CD14-positive monocyte (primary cell): ENCODE results near the gene NMT1. TPM values are rescaled to one million over a fixed set of nuclear protein-coding genes. Genes with fewer than 3 reads are reported as not detected.

Source experiments
- DNase-seq, 3 donors: peaks; one replicate each; pipeline ENCODE4 v3.0.0-alpha.2; 2011 to 2022
- H2AFZ ChIP-seq: 2 replicates; pipeline ENCODE4 v1.6.0; 2012; ENCODE audit warnings: mild to moderate bottlenecking, low read depth, low read length, inconsistent platforms; ENCODE audit not compliant: insufficient read depth, poor library complexity, severe bottlenecking
- H3K27ac ChIP-seq, 2 donors: 1 replicate in 1 of 2; 2 replicates in 1 of 2; pipeline ENCODE4 v1.5.1; 2012 to 2013; ENCODE audit warnings: low read length in 2 of 2, control low read depth in 1 of 2, inconsistent platforms in 1 of 2, low read depth in 1 of 2, mild to moderate bottlenecking in 1 of 2
- H3K27me3 ChIP-seq, 2 donors: one replicate each; pipeline versions ENCODE4 v1.6.0 to v1.6.1; 2011 to 2013; ENCODE audit warnings: low read length in 2 of 2; ENCODE audit not compliant: control insufficient read depth in 2 of 2, insufficient read depth in 2 of 2
- H3K36me3 ChIP-seq, 2 donors: replicated peaks in 1 of 2; 1 replicate in 1 of 2; 2 replicates in 1 of 2; pipeline versions ENCODE4 v1.5.1 to v1.6.1; 2012 to 2013; ENCODE audit warnings: low read length in 2 of 2, control low read depth in 1 of 2, inconsistent platforms in 1 of 2, mild to moderate bottlenecking in 1 of 2; ENCODE audit not compliant: insufficient read depth in 2 of 2, control insufficient read depth in 1 of 2
- H3K4me1 ChIP-seq, 2 donors: 1 replicate in 1 of 2; 2 replicates in 1 of 2; pipeline versions ENCODE4 v1.5.1 to v1.6.1; 2012 to 2013; ENCODE audit warnings: low read length in 2 of 2, control low read depth in 1 of 2, inconsistent platforms in 1 of 2, mild to moderate bottlenecking in 1 of 2, moderate library complexity in 1 of 2; ENCODE audit not compliant: insufficient read depth in 2 of 2, control insufficient read depth in 1 of 2
- H3K4me2 ChIP-seq: replicated peaks from 2 replicates; pipeline ENCODE3; 2012; ENCODE audit warnings: low read length, moderate library complexity, mild to moderate bottlenecking; ENCODE audit not compliant: poor library complexity, severe bottlenecking; ENCODE audit errors: extremely low read depth
- H3K4me3 ChIP-seq, 3 experiments: fragments of 200-600 bp in 1 of 3; sonication (generic) in 1 of 3; replicated peaks in 1 of 3; 1 replicate in 2 of 3; 2 replicates in 1 of 3; pipeline ENCODE4 v1.5.1; 2011 to 2013; ENCODE audit warnings: low read length in 3 of 3, mild to moderate bottlenecking in 3 of 3, control low read depth in 2 of 3, low read depth in 2 of 3, inconsistent platforms in 1 of 3, moderate library complexity in 1 of 3
- H3K79me2 ChIP-seq: 2 replicates; pipeline ENCODE4 v1.6.0; 2012; ENCODE audit warnings: mild to moderate bottlenecking, control low read depth, inconsistent platforms, low read length, moderate library complexity; ENCODE audit not compliant: insufficient read depth
- H3K9ac ChIP-seq: 2 replicates; pipeline ENCODE4 v1.6.0; 2017; ENCODE audit warnings: low read length, mild to moderate bottlenecking; ENCODE audit not compliant: insufficient read depth, poor library complexity, severe bottlenecking
- H3K9me3 ChIP-seq, 2 donors: replicated peaks in 1 of 2; 1 replicate in 1 of 2; 2 replicates in 1 of 2; pipeline versions ENCODE4 v1.5.1 to v1.6.1; 2012 to 2013; ENCODE audit warnings: low read length in 2 of 2, control low read depth in 1 of 2; ENCODE audit not compliant: control insufficient read depth in 1 of 2, insufficient read depth in 1 of 2
- H4K20me1 ChIP-seq: 2 replicates; pipeline ENCODE4 v1.6.0; 2012; ENCODE audit warnings: mild to moderate bottlenecking, low read length, control low read depth, moderate library complexity; ENCODE audit not compliant: insufficient read depth
- H3K27ac Mint-ChIP-seq, 7 donors: one replicate each; pipeline ENCODE4 v1.8.0; 2020; ENCODE audit warnings: mild to moderate bottlenecking in 7 of 7, mixed read lengths in 7 of 7, moderate library complexity in 6 of 7, inconsistent platforms in 2 of 7
- H3K27me3 Mint-ChIP-seq, 3 donors: one replicate each; pipeline ENCODE4 v1.8.0; 2021 to 2022; ENCODE audit warnings: low read depth in 3 of 3, mild to moderate bottlenecking in 3 of 3, mixed read lengths in 3 of 3, moderate library complexity in 3 of 3, inconsistent platforms in 1 of 3
- H3K36me3 Mint-ChIP-seq, 2 donors: one replicate each; pipeline ENCODE4 v1.8.0; 2020; ENCODE audit warnings: mixed read lengths in 2 of 2, inconsistent platforms in 1 of 2, mild to moderate bottlenecking in 1 of 2
- H3K4me1 Mint-ChIP-seq: one replicate; pipeline ENCODE4 v1.8.0; 2020; ENCODE audit warnings: mild to moderate bottlenecking, mixed read lengths
- H3K4me3 Mint-ChIP-seq, 2 donors: one replicate each; pipeline ENCODE4 v1.8.0; 2020; ENCODE audit warnings: mild to moderate bottlenecking in 2 of 2, mixed read lengths in 2 of 2, moderate library complexity in 1 of 2
- H3K9me3 Mint-ChIP-seq, 7 donors: one replicate each; pipeline ENCODE4 v1.8.0; 2020 to 2022; ENCODE audit warnings: mixed read lengths in 7 of 7, mild to moderate bottlenecking in 6 of 7, moderate library complexity in 6 of 7, inconsistent platforms in 2 of 7
- CTCF ChIP-seq: fragments of 200-600 bp; IDR thresholded peaks from one replicate; pipeline ENCODE4 v1.8.0; 2022; ENCODE audit warnings: antibody characterized with exemption, mild to moderate bottlenecking
- WGBS: methylation state at CpG from one replicate; pipeline ENCODE4 v1.1.5; 2013; ENCODE audit warnings: missing lambda C conversion rate; ENCODE audit not compliant: insufficient coverage; 5-methylcytosine and 5-hydroxymethylcytosine counted together
- intact Hi-C, 2 donors: fragments of 100-400 bp; cut with micrococcal nuclease; formaldehyde crosslinking; loops; one replicate each; pipeline versions ENCODE4 v1.15.0 to v1.15.1; 2023
- polyA plus RNA-seq, 3 donors: library from polyadenylated mRNA; depleted of rRNA in 1 of 3; unstranded in 2 of 3; stranded (reverse) in 1 of 3; fragments of 300-500 nt in 2 of 3; fragments of >200 nt in 1 of 3; fragmentation: Illumina TruSeq in 2 of 3; gene quantifications; 1 replicate in 2 of 3; 2 replicates in 1 of 3; pipeline ENCODE4 v1.2.3, GENCODE V29; 2012 to 2021

Gene NMT1
- polyA plus RNA-seq, 3 donors, result 27.2 to 50.2 (median 45.1) TPM

- no peak for DNase-seq
- WGBS, result 97% methylated on average over 4 of the region's 9 CpGs
- Histone ChIP-seq H3K27me3 (no peaks in the 10 kb centered on the region), H3K4me3 (no peak overlapping the region), H3K4me2 (no peak overlapping the region), H3K27ac (no peak overlapping the region), H3K79me2 (no peaks in the 10 kb centered on the region), H3K9me3 (no peaks in the 10 kb centered on the region), H3K36me3 (peaks cover 87 to 94% of the 10 kb centered on the region in 2 donors), H2AFZ (no peak overlapping the region), H4K20me1 (peaks cover 52% of the 10 kb centered on the region), H3K9ac (no peak overlapping the region), H3K4me1 (no peaks in the 10 kb centered on the region)
- no peak for TF ChIP-seq CTCF
- no peak overlapping the region for H3K4me3 Mint-ChIP-seq
- no peaks in the 10 kb centered on the region for H3K9me3 Mint-ChIP-seq
- H3K36me3 Mint-ChIP-seq, result peaks cover 84 to 97% of the 10 kb centered on the region in 2 donors
- H3K4me1 Mint-ChIP-seq, result no peaks in the 10 kb centered on the region
- intact Hi-C loops, result no loop called here
- H3K27ac Mint-ChIP-seq, result peak overlapping the region in 2 of 7 donors; percentile 22 to 27
- peaks cover 0 to 1% (median 0%) of the 10 kb centered on the region in 3 donors for H3K27me3 Mint-ChIP-seq
These were observed 42.2 kb downstream of the NMT1 start for GRCh38 chr17:45103269-45103795.

- peaks cover 52% of the 10 kb centered on the region for H4K20me1 ChIP-seq
- H3K4me3 ChIP-seq, result no peak overlapping the region
- H3K4me1 ChIP-seq, result no peaks in the 10 kb centered on the region
- Mint-ChIP-seq H3K4me3 (no peak overlapping the region), H3K9me3 (no peaks in the 10 kb centered on the region), H3K36me3 (peaks cover 81 to 97% of the 10 kb centered on the region in 2 donors), H3K27ac (peak overlapping the region in 1 of 7 donors; percentile 21), H3K27me3 (peaks cover 0 to 1% (median 0%) of the 10 kb centered on the region in 3 donors), H3K4me1 (no peaks in the 10 kb centered on the region)
- H3K9ac ChIP-seq, result no peak overlapping the region
- no peak for TF ChIP-seq CTCF
- intact Hi-C loops, result no loop called here
- no peak overlapping the region for H3K27ac ChIP-seq
- WGBS, result 95% methylated on average over 8 of the region's 8 CpGs
- no peaks in the 10 kb centered on the region for H3K79me2 ChIP-seq
- peaks cover 86 to 94% of the 10 kb centered on the region in 2 donors for H3K36me3 ChIP-seq
- no peak overlapping the region for H3K4me2 ChIP-seq
- DNase-seq, result no peak
- no peaks in the 10 kb centered on the region for H3K9me3 ChIP-seq
- H3K27me3 ChIP-seq, result no peaks in the 10 kb centered on the region
- no peak overlapping the region for H2AFZ ChIP-seq
These were observed 42.9 kb downstream of the NMT1 start for GRCh38 chr17:45104029-45104428.
